HG03354 (cell line): Measurements from ENCODE around the gene EEF1A2.

Source experiments
- ATAC-seq: cut with Tn5 transposase; IDR thresholded peaks from one replicate; pipeline ENCODE4 v1.9.1; 2021; ENCODE audit warnings: mild to moderate bottlenecking; ENCODE audit not compliant: unreplicated experiment, poor library complexity, severe bottlenecking

The EEF1A2 gene

GRCh38 chr20:63443606-63444395 lies 55.1 kb downstream of the EEF1A2 start:
- ATAC-seq, result no peak

- no peak for ATAC-seq
Observed at GRCh38 chr20:63442100-63442493, 56.8 kb downstream of the EEF1A2 start.

GRCh38 chr20:63441136-63442099 lies 57.5 kb downstream of the EEF1A2 start:
- no peak for ATAC-seq

- ATAC-seq, result no peak
Observed at GRCh38 chr20:63440366-63440955, 58.4 kb downstream of the EEF1A2 start.

- no peak for ATAC-seq
Observed at GRCh38 chr20:63439866-63440265, 59.0 kb downstream of the EEF1A2 start.

GRCh38 chr20:63438121-63438520 lies 60.8 kb downstream of the EEF1A2 start:
- no peak for ATAC-seq
